ENCODE measurements around the gene TMEM44.
"Not testable (repeated sequence)": the region's sequence is repeated elsewhere in the genome, so short reads cannot be mapped to it uniquely, and the experiment has no call there.

The TMEM44 gene

GRCh38 chr3:194640829-194641228 lies 7.6 kb upstream of the TMEM44 start:
- DNase-seq, result peak; percentile 8

GRCh38 chr3:194638991-194639605 lies 5.9 kb upstream of the TMEM44 start:
- no peak for DNase-seq

- DNase-seq, result no peak
Measured at GRCh38 chr3:194637541-194638400, 4.6 kb upstream of the TMEM44 start.

GRCh38 chr3:194637066-194637465 lies 3.8 kb upstream of the TMEM44 start:
- DNase-seq, result no peak

GRCh38 chr3:194632809-194633348 lies 340 bp downstream of the TMEM44 start:
- peak; percentile 3 for DNase-seq

GRCh38 chr3:194632226-194632808 lies 902 bp downstream of the TMEM44 start:
- no peak for DNase-seq

GRCh38 chr3:194631696-194632095 lies 1.5 kb downstream of the TMEM44 start:
- no peak for DNase-seq

- not testable (repeated sequence) for DNase-seq
Measured at GRCh38 chr3:194630681-194631080, 2.5 kb downstream of the TMEM44 start.

- DNase-seq, result no peak
Measured at GRCh38 chr3:194624956-194625355, 8.3 kb downstream of the TMEM44 start.

GRCh38 chr3:194623449-194624290 lies 9.5 kb downstream of the TMEM44 start:
- DNase-seq, result no peak

GRCh38 chr3:194622621-194623340 lies 10.4 kb downstream of the TMEM44 start:
- no peak for DNase-seq

- DNase-seq, result no peak
Measured at GRCh38 chr3:194621947-194622346, 11.3 kb downstream of the TMEM44 start.

- DNase-seq, result no peak
Measured at GRCh38 chr3:194620196-194620595, 13.0 kb downstream of the TMEM44 start.

- DNase-seq, result no peak
Measured at GRCh38 chr3:194619741-194620140, 13.5 kb downstream of the TMEM44 start.

GRCh38 chr3:194618858-194619608 lies 14.2 kb downstream of the TMEM44 start:
- no peak for DNase-seq

GRCh38 chr3:194617827-194618226 lies 15.4 kb downstream of the TMEM44 start:
- DNase-seq, result no peak

GRCh38 chr3:194617143-194617671 lies 16.0 kb downstream of the TMEM44 start:
- no peak for DNase-seq

- DNase-seq, result no peak
Measured at GRCh38 chr3:194615226-194615625, 18.0 kb downstream of the TMEM44 start.

- no peak for DNase-seq
Measured at GRCh38 chr3:194612221-194612620, 21.0 kb downstream of the TMEM44 start.

GRCh38 chr3:194610689-194611088 lies 22.5 kb downstream of the TMEM44 start:
- DNase-seq, result no peak

GRCh38 chr3:194609601-194610000 lies 23.6 kb downstream of the TMEM44 start:
- no peak for DNase-seq

Data from T-helper 9 cell (primary cell).